GM12878 (cell line): ENCODE measurements around the gene ALPP. TPM values are rescaled to one million over a fixed set of nuclear protein-coding genes. Genes with fewer than 3 reads are reported as not detected.
"Not testable (repeated sequence)": the region's sequence is repeated elsewhere in the genome, so short reads cannot be mapped to it uniquely, and the experiment has no call there.

Experiments used
- ATAC-seq: fragments of 200-7000 bp; cut with Tn5 transposase; 3 replicates; pipeline ENCODE4 v1.9.1; 2020; ENCODE audit warnings: mild to moderate bottlenecking, moderate library complexity
- BruUV-seq: library from RNA; stranded (reverse); fragments of 400-500 nt; replicated peaks from 2 replicates; lab custom pipeline; 2021; lab: Mats Ljungman, UMichigan
- CTCF ChIA-PET: fragments of 300-600 bp; sonication (Branson Sonifier 250); formaldehyde crosslinking; extraction: SDS; loops from one replicate; lab custom pipeline; 2021; ENCODE audit warnings: inconsistent platforms; lab: Yijun Ruan, JAX
- POLR2A ChIA-PET: fragments of 350-600 bp; formaldehyde crosslinking; extraction: SDS; loops from one replicate; lab custom pipeline; 2021; ENCODE audit warnings: inconsistent platforms; lab: Charles Lee
- RAD21 ChIA-PET: fragments of 300-600 bp; sonication (Branson Sonifier 250); formaldehyde crosslinking; loops from one replicate; lab custom pipeline; 2023; ENCODE audit warnings: antibody characterized with exemption; ENCODE audit not compliant: unreplicated experiment; lab: Charles Lee
- SMC1A ChIA-PET: fragments of 300-600 bp; sonication (Branson Sonifier 250); formaldehyde crosslinking; loops from one replicate; lab custom pipeline; 2023; ENCODE audit not compliant: unreplicated experiment, uncharacterized antibody; lab: Charles Lee
- DNase-seq: peaks from one replicate; pipeline ENCODE4 v3.0.0-alpha.2; 2011; ENCODE audit warnings: low read depth, low spot score
- FAIRE-seq: peaks from 3 replicates; lab custom pipeline; 2011; peaks lifted over from hg19 to GRCh38; lab: Jason Lieb, UNC
- H2AFZ ChIP-seq: 2 replicates; pipeline ENCODE4 v1.6.0; 2011; ENCODE audit warnings: low read depth, low read length, control low read depth; ENCODE audit not compliant: control insufficient read depth
- H3K27ac ChIP-seq: 2 replicates; pipeline ENCODE4 v1.5.1; 2011; ENCODE audit warnings: control low read depth; ENCODE audit not compliant: control insufficient read depth, insufficient read depth
- H3K27me3 ChIP-seq, 2 experiments: replicated peaks in 1 of 2; 2 replicates each; pipeline versions ENCODE4 v1.6.0 to v1.6.1; 2011; ENCODE audit warnings: low read length in 1 of 2; ENCODE audit not compliant: control insufficient read depth in 2 of 2, insufficient read depth in 2 of 2
- H3K36me3 ChIP-seq, 2 experiments: 2 replicates each; pipeline ENCODE4 v1.5.1; 2011; ENCODE audit warnings: low read length in 1 of 2; ENCODE audit not compliant: control insufficient read depth in 2 of 2, insufficient read depth in 2 of 2
- H3K4me1 ChIP-seq: 2 replicates; pipeline ENCODE4 v1.6.1; 2011; ENCODE audit warnings: mild to moderate bottlenecking, low read length, moderate library complexity, mixed read lengths; ENCODE audit not compliant: control insufficient read depth, insufficient read depth
- H3K4me2 ChIP-seq: 2 replicates; pipeline ENCODE4 v1.6.0; 2011; ENCODE audit warnings: control low read depth; ENCODE audit not compliant: control insufficient read depth, insufficient read depth
- H3K4me3 ChIP-seq: fragments of 200-600 bp; sonication (generic); 2 replicates; pipeline ENCODE4 v1.5.1; 2016
- H3K79me2 ChIP-seq: 2 replicates; pipeline ENCODE4 v1.6.0; 2011; ENCODE audit warnings: low read length; ENCODE audit not compliant: control insufficient read depth, insufficient read depth
- H3K9ac ChIP-seq: 2 replicates; pipeline ENCODE4 v1.8.0; 2011; ENCODE audit warnings: low read length, control low read depth, mixed read lengths; ENCODE audit not compliant: control insufficient read depth, insufficient read depth
- H3K9me3 ChIP-seq: replicated peaks from 3 replicates; pipeline ENCODE4 v1.5.1; 2011; ENCODE audit warnings: mild to moderate bottlenecking, low read length; ENCODE audit not compliant: control insufficient read depth, insufficient read depth
- H4K20me1 ChIP-seq: 2 replicates; pipeline ENCODE4 v1.6.0; 2011; ENCODE audit not compliant: control insufficient read depth, insufficient read depth
- BCL3 ChIP-seq: IDR thresholded peaks from 2 replicates; pipeline ENCODE4 v1.6.1; 2011; ENCODE audit warnings: borderline replicate concordance, low read depth, mild to moderate bottlenecking, moderate library complexity, low read length; ENCODE audit not compliant: insufficient read depth, poor library complexity, severe bottlenecking
- EP300 ChIP-seq, 2 experiments: fragments of 150-350 bp in 1 of 2; IDR thresholded peaks; 2 replicates each; pipeline ENCODE4 v1.6.1; 2011 to 2012; ENCODE audit warnings: low read depth in 2 of 2, low read length in 2 of 2, borderline replicate concordance in 1 of 2, improper control_type of control experiment in 1 of 2, inconsistent platforms in 1 of 2; ENCODE audit not compliant: control insufficient read depth in 1 of 2
- IKZF2 ChIP-seq, 2 experiments: fragments of 450-650 bp; IDR thresholded peaks; 2 replicates each; pipeline ENCODE4 v1.6.1; 2017; ENCODE audit warnings: mild to moderate bottlenecking in 2 of 2, moderate library complexity in 2 of 2
- KAT2A ChIP-seq: conservative IDR thresholded peaks from 2 replicates; pipeline ENCODE4 v1.6.1; 2011; ENCODE audit warnings: low read depth, low read length; ENCODE audit not compliant: control insufficient read depth
- MEF2A ChIP-seq: IDR thresholded peaks from 2 replicates; pipeline ENCODE4 v1.6.1; 2011; ENCODE audit warnings: low read depth, mild to moderate bottlenecking, low read length, moderate library complexity; ENCODE audit not compliant: insufficient read depth
- MEF2B ChIP-seq: fragments of 450-650 bp; IDR thresholded peaks from 2 replicates; pipeline ENCODE4 v1.6.1; 2018; ENCODE audit warnings: mild to moderate bottlenecking, moderate library complexity; ENCODE audit not compliant: partially characterized antibody, poor library complexity, severe bottlenecking
- PBX3 ChIP-seq: IDR thresholded peaks from 2 replicates; pipeline ENCODE4 v1.6.1; 2011; ENCODE audit warnings: mild to moderate bottlenecking, low read depth, low read length, moderate library complexity; ENCODE audit not compliant: insufficient replicate concordance
- SIN3A ChIP-seq: IDR thresholded peaks from 2 replicates; pipeline ENCODE4 v1.6.1; 2012; ENCODE audit warnings: low read depth, low read length, improper control_type of control experiment
- SREBF2 ChIP-seq: IDR thresholded peaks from 2 replicates; pipeline ENCODE4 v1.6.1; 2012; ENCODE audit warnings: mild to moderate bottlenecking, low read length
- YY1 ChIP-seq: IDR thresholded peaks from 2 replicates; pipeline ENCODE4 v1.6.1; 2011; ENCODE audit warnings: low read depth, mild to moderate bottlenecking, low read length
- WGBS: methylation state at CpG from one replicate; pipeline ENCODE4 v1.1.6; 2016; ENCODE audit warnings: low lambda C conversion rate; ENCODE audit not compliant: insufficient replicate concordance, insufficient coverage; ENCODE audit errors: missing lambda C conversion rate; 5-methylcytosine and 5-hydroxymethylcytosine counted together
- in situ Hi-C: fragments of 300-500 bp; cut with MboI; formaldehyde crosslinking; loops from 9 replicates; pipeline ENCODE4 v1.14.3; 2018; ENCODE audit warnings: mixed read lengths
- intact Hi-C: fragments of 100-400 bp; cut with micrococcal nuclease; formaldehyde crosslinking; loops from one replicate; pipeline ENCODE4 v1.14.2; 2022; ENCODE audit not compliant: unreplicated experiment
- polyA plus RNA-seq, 11 experiments: library from polyadenylated mRNA; depleted of rRNA in 4 of 11; unstranded in 6 of 11; stranded (reverse) in 5 of 11; fragments of >200 nt; fragmentation: Nextera tagmentation in 4 of 11; fragmentation: Illumina TruSeq in 1 of 11; extraction: Ambion mirVana in 4 of 11; extraction: Trizol in 1 of 11; gene quantifications; 1 replicate in 1 of 11; 2 replicates in 10 of 11; pipeline versions ENCODE4 v1.2.1 to v1.2.3, GENCODE V29; 2011 to 2016; ENCODE audit warnings: inconsistent platforms in 2 of 11, missing spikeins in 2 of 11, low read depth in 1 of 11
- total RNA-seq, 4 experiments: library from RNA; depleted of rRNA in 3 of 4; stranded (reverse); fragments of >200 nt in 3 of 4; fragmentation: Illumina TruSeq in 1 of 4; extraction: Trizol in 1 of 4; gene quantifications; 2 replicates each; pipeline versions ENCODE4 v1.2.1 to v1.2.3, GENCODE V29; 2013 to 2021

The ALPP gene
- total and polyA plus RNA-seq, 10 of the 15 experiments (the other 5 are each of a cell fraction or from before 2014, with no cell fraction given), result 0.21 TPM; not detected in 9

- TF ChIP-seq SIN3A (no peak), PBX3 (no peak), MEF2B (no peak), SREBF2 (no peak), BCL3 (no peak), MEF2A (no peak), IKZF2 (IDR thresholded peaks at IDR 0.05) (no peak), KAT2A (no peak), EP300 (IDR thresholded peaks at IDR 0.05; ENCODE audit: borderline replicate concordance in 1 of 2, control insufficient read depth in 1 of 2, low read depth in 2 of 2, low read length in 2 of 2) (no peak), YY1 (no peak)
- H3K4me3 ChIP-seq, result no peak overlapping the region
- POLR2A ChIA-PET, result no interaction called here
- peaks cover 0 to 7% of the 10 kb centered on the region in 2 experiments; a peak in 2 of 4 replicates for H3K27me3 ChIP-seq
- no peak overlapping the region for H3K4me2 ChIP-seq
- H3K79me2 ChIP-seq, result no peaks in the 10 kb centered on the region
- H3K9me3 ChIP-seq, result no peaks in the 10 kb centered on the region
- SMC1A ChIA-PET, result no interaction called here
- intact Hi-C loops, result no loop called here
- no peak for ATAC-seq
- BruUV-seq, result no TSS peak
- RAD21 ChIA-PET, result no interaction called here
- no peak for DNase-seq
- H4K20me1 ChIP-seq, result no peaks in the 10 kb centered on the region
- 0% methylated on average over 1 of the region's 1 CpG for WGBS
- H2AFZ ChIP-seq, result no peak overlapping the region
- no peak for FAIRE-seq
- CTCF ChIA-PET, result no interaction called here
- H3K36me3 ChIP-seq, result no peaks in the 10 kb centered on the region
- no peak overlapping the region for H3K27ac ChIP-seq
- H3K9ac ChIP-seq, result no peak overlapping the region
- H3K4me1 ChIP-seq, result no peaks in the 10 kb centered on the region
- in situ Hi-C loops, result loop anchor here (5.0 kb wide), 1 partner anchor 48 kb away; no protein-coding TSS in a partner anchor
Measured at GRCh38 chr2:232384466-232384865, 5.9 kb downstream of the ALPP start.

- H3K4me1 ChIP-seq, H3K36me3 ChIP-seq, intact Hi-C loops, POLR2A ChIA-PET, FAIRE-seq, H3K4me2 ChIP-seq, CTCF ChIA-PET, BruUV-seq, H3K4me3 ChIP-seq, H3K9ac ChIP-seq, H3K27ac ChIP-seq, H3K9me3 ChIP-seq, DNase-seq, ATAC-seq, H3K27me3 ChIP-seq, SMC1A ChIA-PET, H4K20me1 ChIP-seq, H3K79me2 ChIP-seq, H2AFZ ChIP-seq, RAD21 ChIA-PET, in situ Hi-C loops: not testable (repeated sequence)
Measured at GRCh38 chr2:232385058-232385457, 6.5 kb downstream of the ALPP start.
